Mesothelial cell of epicardium (in vitro differentiated cells): ENCODE results near the gene OCRL. TPM values are rescaled to one million over a fixed set of nuclear protein-coding genes. Genes with fewer than 3 reads are reported as not detected.

Source experiments
- DNase-seq, 2 experiments: peaks; one replicate each; pipeline ENCODE4 v3.0.0; 2021; ENCODE audit warnings: low spot score in 2 of 2; ENCODE audit not compliant: unreplicated experiment in 2 of 2
- H3K27ac Mint-ChIP-seq: 2 replicates; pipeline ENCODE4 v1.8.0; 2021; ENCODE audit warnings: mixed read lengths
- H3K27me3 Mint-ChIP-seq: 2 replicates; pipeline ENCODE4 v1.8.0; 2021; ENCODE audit warnings: low read depth, mixed read lengths
- H3K36me3 Mint-ChIP-seq: 2 replicates; pipeline ENCODE4 v1.8.0; 2021; ENCODE audit warnings: mixed read lengths
- H3K4me1 Mint-ChIP-seq: 2 replicates; pipeline ENCODE4 v1.8.0; 2021; ENCODE audit warnings: mixed read lengths
- H3K4me3 Mint-ChIP-seq: 2 replicates; pipeline ENCODE4 v1.8.0; 2021; ENCODE audit warnings: mild to moderate bottlenecking, moderate library complexity, mixed read lengths
- H3K9me3 Mint-ChIP-seq: 2 replicates; pipeline ENCODE4 v1.8.0; 2021; ENCODE audit warnings: mixed read lengths
- total RNA-seq: library from RNA; stranded (reverse); gene quantifications from 3 replicates; pipeline ENCODE4 v1.2.1, GENCODE V29; 2021
- TF ChIP-seq, protein P1 (sequence below): fragments of 200-600 bp; sonication (generic); IDR thresholded peaks from one replicate; pipeline ENCODE4 v1.5.0; 2021; ENCODE audit warnings: antibody characterized with exemption; ENCODE audit not compliant: unreplicated experiment

Gene OCRL
- total RNA-seq, 1 donor from 2014 or later, result 49.0 TPM

DNA sequence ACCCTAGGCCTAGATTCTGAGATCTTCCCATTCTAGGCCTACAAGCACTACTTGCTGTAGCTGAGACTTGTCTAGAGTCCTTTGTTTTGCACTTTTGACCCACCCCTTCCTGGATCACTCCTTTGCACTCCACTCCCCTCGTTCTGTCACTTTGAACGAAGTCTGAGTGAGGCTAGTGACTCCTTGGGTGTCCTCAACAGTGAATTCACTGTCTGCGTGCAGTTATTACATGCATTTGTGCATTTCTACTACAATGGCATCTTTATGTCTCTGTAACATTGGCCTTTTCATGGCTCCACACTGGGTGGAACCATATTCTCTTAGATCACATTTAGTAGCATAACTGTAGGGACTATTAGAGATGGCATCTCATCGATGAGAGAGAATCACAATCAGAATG lies 50.5 kb downstream of the OCRL start:
- TF ChIP-seq, protein P1, sequence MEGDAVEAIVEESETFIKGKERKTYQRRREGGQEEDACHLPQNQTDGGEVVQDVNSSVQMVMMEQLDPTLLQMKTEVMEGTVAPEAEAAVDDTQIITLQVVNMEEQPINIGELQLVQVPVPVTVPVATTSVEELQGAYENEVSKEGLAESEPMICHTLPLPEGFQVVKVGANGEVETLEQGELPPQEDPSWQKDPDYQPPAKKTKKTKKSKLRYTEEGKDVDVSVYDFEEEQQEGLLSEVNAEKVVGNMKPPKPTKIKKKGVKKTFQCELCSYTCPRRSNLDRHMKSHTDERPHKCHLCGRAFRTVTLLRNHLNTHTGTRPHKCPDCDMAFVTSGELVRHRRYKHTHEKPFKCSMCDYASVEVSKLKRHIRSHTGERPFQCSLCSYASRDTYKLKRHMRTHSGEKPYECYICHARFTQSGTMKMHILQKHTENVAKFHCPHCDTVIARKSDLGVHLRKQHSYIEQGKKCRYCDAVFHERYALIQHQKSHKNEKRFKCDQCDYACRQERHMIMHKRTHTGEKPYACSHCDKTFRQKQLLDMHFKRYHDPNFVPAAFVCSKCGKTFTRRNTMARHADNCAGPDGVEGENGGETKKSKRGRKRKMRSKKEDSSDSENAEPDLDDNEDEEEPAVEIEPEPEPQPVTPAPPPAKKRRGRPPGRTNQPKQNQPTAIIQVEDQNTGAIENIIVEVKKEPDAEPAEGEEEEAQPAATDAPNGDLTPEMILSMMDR, result no peak
- H3K4me1 Mint-ChIP-seq, result peaks cover 4% of the 10 kb centered on the region
- no peaks in the 10 kb centered on the region for H3K27me3 Mint-ChIP-seq
- H3K4me3 Mint-ChIP-seq, result no peak overlapping the region
- H3K27ac Mint-ChIP-seq, result no peak overlapping the region
- H3K36me3 Mint-ChIP-seq, result peaks cover 34% of the 10 kb centered on the region
- H3K9me3 Mint-ChIP-seq, result no peaks in the 10 kb centered on the region
- DNase-seq, result no peak

DNA sequence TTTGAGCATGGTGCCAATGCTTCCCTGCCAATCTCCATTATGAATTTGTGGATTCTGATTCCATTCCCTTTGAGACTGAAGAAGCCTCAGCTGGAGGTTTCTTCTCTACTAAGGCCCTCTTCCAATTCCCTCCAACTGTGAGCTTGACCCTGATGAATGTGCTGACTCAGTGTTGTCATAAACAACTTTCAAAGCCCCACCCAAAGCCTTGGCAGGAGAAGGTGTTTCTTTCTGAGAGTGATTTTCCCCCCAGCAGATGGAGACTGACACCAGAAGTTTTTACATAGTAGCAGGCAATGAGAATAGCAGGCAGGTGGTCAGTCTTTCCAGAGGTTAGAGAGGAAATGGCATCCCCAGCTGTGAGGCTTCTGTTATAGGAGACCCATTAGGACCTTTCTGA lies 53.1 kb downstream of the OCRL start:
- peaks cover 23% of the 10 kb centered on the region for H3K36me3 Mint-ChIP-seq
- no peaks in the 10 kb centered on the region for H3K27me3 Mint-ChIP-seq
- no peak overlapping the region for H3K4me3 Mint-ChIP-seq
- no peak for DNase-seq
- TF ChIP-seq, protein P1, result no peak
- no peaks in the 10 kb centered on the region for H3K4me1 Mint-ChIP-seq
- H3K9me3 Mint-ChIP-seq, result no peaks in the 10 kb centered on the region
- H3K27ac Mint-ChIP-seq, result no peak overlapping the region

DNA sequence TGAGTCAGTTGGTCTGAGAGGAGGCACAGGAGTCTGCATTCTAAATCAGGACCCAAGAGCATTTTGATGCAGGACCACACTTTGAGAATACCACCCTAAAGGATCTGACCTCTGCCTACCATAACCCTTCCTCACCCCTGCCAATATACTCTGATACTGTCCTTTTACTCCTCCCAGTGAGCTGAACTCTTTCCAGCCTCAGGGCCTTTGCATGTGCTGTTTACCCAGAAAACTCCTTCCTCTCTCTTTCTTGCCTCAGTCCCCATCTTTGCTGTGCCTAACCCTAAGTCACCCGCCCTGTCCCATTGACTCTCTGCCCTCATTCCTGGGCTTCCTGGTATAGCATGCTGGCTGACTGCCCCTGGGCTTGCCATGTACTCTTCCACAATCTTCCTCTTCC lies 54.7 kb downstream of the OCRL start:
- Mint-ChIP-seq H3K4me3 (no peak overlapping the region), H3K9me3 (no peaks in the 10 kb centered on the region), H3K27me3 (no peaks in the 10 kb centered on the region), H3K4me1 (no peaks in the 10 kb centered on the region), H3K27ac (no peak overlapping the region), H3K36me3 (peaks cover 21% of the 10 kb centered on the region)
- DNase-seq, result no peak
- TF ChIP-seq, protein P1, result no peak

DNA sequence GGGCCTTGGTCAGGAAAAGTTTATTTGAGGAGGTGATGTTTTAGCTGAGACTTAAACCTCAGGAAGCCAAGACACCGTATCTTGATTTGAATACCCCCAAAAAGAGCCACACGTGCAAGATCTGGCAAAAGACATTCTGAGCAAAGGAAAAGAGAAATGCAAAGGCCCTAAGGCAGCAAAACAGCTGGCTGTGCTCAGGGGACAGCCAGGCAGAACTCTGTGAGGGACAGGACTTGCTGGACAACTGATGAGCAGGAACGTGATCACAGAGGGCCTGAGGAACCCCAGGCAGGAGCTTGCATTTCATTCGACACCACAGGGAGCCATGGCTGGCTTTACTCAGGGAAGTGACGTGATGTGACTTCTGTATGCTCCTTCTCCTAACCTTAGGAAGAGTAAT lies 56.0 kb downstream of the OCRL start:
- Mint-ChIP-seq H3K4me1 (no peaks in the 10 kb centered on the region), H3K9me3 (no peaks in the 10 kb centered on the region), H3K4me3 (no peak overlapping the region), H3K27ac (no peak overlapping the region), H3K36me3 (peaks cover 12% of the 10 kb centered on the region), H3K27me3 (no peaks in the 10 kb centered on the region)
- no peak for DNase-seq
- TF ChIP-seq, protein P1, result no peak

DNA sequence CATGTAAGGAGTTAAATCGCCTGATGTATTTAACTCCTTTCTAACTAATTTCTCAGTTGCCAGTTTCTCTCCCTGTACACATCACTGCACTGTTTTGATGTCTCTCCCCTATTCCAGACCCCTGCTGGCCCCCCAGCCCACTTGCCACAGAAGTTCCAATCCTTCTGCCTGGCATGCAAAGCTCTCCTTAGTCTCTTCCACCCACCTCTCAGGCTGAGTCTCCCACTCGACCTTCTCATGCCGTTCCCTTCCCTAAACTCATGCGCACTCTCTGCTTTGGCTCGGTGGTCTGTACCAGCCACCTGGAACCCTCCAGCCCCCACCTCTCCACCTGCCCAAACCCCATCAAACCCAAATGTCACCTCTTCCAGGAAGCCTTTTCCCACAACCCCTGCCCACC lies 57.8 kb downstream of the OCRL start:
- no peak overlapping the region for H3K27ac Mint-ChIP-seq
- no peak for DNase-seq
- TF ChIP-seq, protein P1, result no peak
- H3K27me3 Mint-ChIP-seq, result no peaks in the 10 kb centered on the region
- no peak overlapping the region for H3K4me3 Mint-ChIP-seq
- no peaks in the 10 kb centered on the region for H3K9me3 Mint-ChIP-seq
- H3K4me1 Mint-ChIP-seq, result no peaks in the 10 kb centered on the region
- H3K36me3 Mint-ChIP-seq, result peaks cover 13% of the 10 kb centered on the region

DNA sequence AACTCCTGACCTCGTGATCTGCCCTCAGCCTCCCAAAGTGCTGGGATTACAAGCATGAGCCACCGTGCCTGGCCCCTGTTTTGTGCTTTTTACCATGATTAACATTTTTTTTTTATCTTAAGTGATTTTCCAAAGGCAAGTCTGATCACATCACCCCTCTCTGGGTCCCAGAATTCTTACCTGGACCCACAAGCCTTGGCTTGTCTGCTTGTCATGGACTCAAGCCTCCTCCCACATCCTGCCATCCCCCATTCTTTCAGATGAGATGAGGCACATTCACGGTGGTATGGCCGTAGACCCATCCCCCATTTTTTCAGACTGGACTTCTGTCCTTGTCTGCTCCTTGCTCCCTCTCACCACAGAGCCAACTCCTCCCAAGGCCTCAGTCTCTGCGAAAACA lies 59.4 kb downstream of the OCRL start:
- Mint-ChIP-seq H3K36me3 (peaks cover 11% of the 10 kb centered on the region), H3K27me3 (no peaks in the 10 kb centered on the region), H3K9me3 (no peaks in the 10 kb centered on the region), H3K27ac (peak overlapping the region; percentile 2), H3K4me3 (no peak overlapping the region), H3K4me1 (peaks cover 7% of the 10 kb centered on the region)
- no peak for DNase-seq
- TF ChIP-seq, protein P1, result no peak
